ENCODE data around the gene MAP7D1.

MAP7D1 gene

GRCh38 chr1:36155408-36156328, at the start of gene MAP7D1:
Gene MAP7D1, plus strand, starts transcription at chr1:36156160. Its CDS starts 258 bp downstream, at chr1:36156418.
- FAIRE-seq = no peak

GRCh38 chr1:36106269-36106668, 49.7 kb upstream of the MAP7D1 start:
- DNase-seq (ENCODE audit: low spot score) = no peak
- FAIRE-seq = no peak

More at GRCh38 chr1:36155408-36156328, at the start of gene MAP7D1:
- peak; percentile 90 for DNase-seq (ENCODE audit: low spot score)

GRCh38 chr1:36107394-36107793, 48.6 kb upstream of the MAP7D1 start:
- FAIRE-seq = no peak

GRCh38 chr1:36108314-36108713, 47.6 kb upstream of the MAP7D1 start:
- FAIRE-seq (no peak), DNase-seq (ENCODE audit: low spot score) (peak; percentile 37)

More at GRCh38 chr1:36107394-36107793, 48.6 kb upstream of the MAP7D1 start:
- DNase-seq (ENCODE audit: low spot score) = no peak

- peak; percentile 93 for DNase-seq (ENCODE audit: low spot score)
- FAIRE-seq = peak; percentile 58
These were observed 46.8 kb upstream of the MAP7D1 start for GRCh38 chr1:36109041-36109679.

- DNase-seq (ENCODE audit: low spot score) (no peak), FAIRE-seq (no peak)
These were observed 44.8 kb upstream of the MAP7D1 start for GRCh38 chr1:36111151-36111550.

GRCh38 chr1:36112823-36113222, 43.1 kb upstream of the MAP7D1 start:
- FAIRE-seq = no peak
- no peak for DNase-seq (ENCODE audit: low spot score)

- no peak for FAIRE-seq
- no peak for DNase-seq (ENCODE audit: low spot score)
These were observed 41.6 kb upstream of the MAP7D1 start for GRCh38 chr1:36114371-36114770.

GRCh38 chr1:36115200-36115669, 40.7 kb upstream of the MAP7D1 start:
- peak; percentile 68 for DNase-seq (ENCODE audit: low spot score)

GRCh38 chr1:36115931-36116330, 40.0 kb upstream of the MAP7D1 start:
- DNase-seq (ENCODE audit: low spot score) = peak; percentile 43
- no peak for FAIRE-seq

More at GRCh38 chr1:36115200-36115669, 40.7 kb upstream of the MAP7D1 start:
- peak; percentile 20 for FAIRE-seq

GRCh38 chr1:36116901-36117300, 39.1 kb upstream of the MAP7D1 start:
- FAIRE-seq = no peak

GRCh38 chr1:36118447-36119204, 37.3 kb upstream of the MAP7D1 start:
- no peak for DNase-seq (ENCODE audit: low spot score)
- no peak for FAIRE-seq

More at GRCh38 chr1:36116901-36117300, 39.1 kb upstream of the MAP7D1 start:
- no peak for DNase-seq (ENCODE audit: low spot score)

- no peak for FAIRE-seq
- DNase-seq (ENCODE audit: low spot score) = no peak
These were observed 36.5 kb upstream of the MAP7D1 start for GRCh38 chr1:36119456-36119855.

- FAIRE-seq (no peak), DNase-seq (ENCODE audit: low spot score) (no peak)
These were observed 33.6 kb upstream of the MAP7D1 start for GRCh38 chr1:36122062-36123030.

GRCh38 chr1:36123356-36123755, 32.6 kb upstream of the MAP7D1 start:
- FAIRE-seq = no peak
- DNase-seq (ENCODE audit: low spot score) = no peak

- no peak for DNase-seq (ENCODE audit: low spot score)
- no peak for FAIRE-seq
These were observed 31.4 kb upstream of the MAP7D1 start for GRCh38 chr1:36124404-36125128.

GRCh38 chr1:36125129-36125991, 30.6 kb upstream of the MAP7D1 start, which contains the start of gene COL8A2:
Gene COL8A2, minus strand, starts transcription at chr1:36125222. Its CDS starts 24,980 bp downstream, at chr1:36100242.
- DNase-seq (ENCODE audit: low spot score) (no peak), FAIRE-seq (no peak)

GRCh38 chr1:36126005-36126716, 29.8 kb upstream of the MAP7D1 start:
- DNase-seq (ENCODE audit: low spot score) = no peak
- peak; percentile 96 for FAIRE-seq
